ENCODE results near the gene SBDS. TPM values are rescaled to one million over a fixed set of nuclear protein-coding genes. Genes with fewer than 3 reads are reported as not detected.

Gene SBDS
- total RNA-seq, 1 donor from 2014 or later = 104 TPM

DNA sequence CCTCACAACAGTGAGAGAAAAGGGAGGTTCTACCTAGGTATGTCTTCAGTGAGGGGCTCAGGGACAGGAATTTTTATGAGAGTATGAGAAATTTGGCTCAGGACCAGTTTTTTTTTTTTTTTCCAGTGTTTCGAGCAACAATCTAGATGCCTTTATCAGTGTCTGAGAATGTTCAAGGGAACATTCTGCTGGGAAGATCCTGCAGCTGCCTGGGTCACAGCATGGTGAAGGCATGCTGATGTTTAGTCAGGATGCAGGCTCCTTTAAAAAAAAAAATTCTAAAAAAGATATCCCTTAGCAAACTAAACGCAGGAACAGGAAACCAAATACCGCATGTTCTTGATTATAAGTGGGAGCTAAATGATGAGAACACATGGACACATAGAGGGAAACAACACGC, 31.0 kb downstream of the SBDS start:
- DNase-seq (ENCODE audit: extremely low spot score, unreplicated experiment) = no peak
- no peaks in the 10 kb centered on the region for H3K9me3 Mint-ChIP-seq (ENCODE audit: unreplicated experiment)
- H3K36me3 Mint-ChIP-seq (ENCODE audit: unreplicated experiment) = peaks cover 8% of the 10 kb centered on the region
- no peak overlapping the region for H3K4me3 Mint-ChIP-seq (ENCODE audit: unreplicated experiment)
- H3K27ac Mint-ChIP-seq (ENCODE audit: unreplicated experiment) = peak overlapping the region; percentile 13
- H3K27me3 Mint-ChIP-seq (ENCODE audit: unreplicated experiment) = no peaks in the 10 kb centered on the region
- H3K4me1 Mint-ChIP-seq (ENCODE audit: unreplicated experiment) = peaks cover 2% of the 10 kb centered on the region
- TF ChIP-seq, protein P1, sequence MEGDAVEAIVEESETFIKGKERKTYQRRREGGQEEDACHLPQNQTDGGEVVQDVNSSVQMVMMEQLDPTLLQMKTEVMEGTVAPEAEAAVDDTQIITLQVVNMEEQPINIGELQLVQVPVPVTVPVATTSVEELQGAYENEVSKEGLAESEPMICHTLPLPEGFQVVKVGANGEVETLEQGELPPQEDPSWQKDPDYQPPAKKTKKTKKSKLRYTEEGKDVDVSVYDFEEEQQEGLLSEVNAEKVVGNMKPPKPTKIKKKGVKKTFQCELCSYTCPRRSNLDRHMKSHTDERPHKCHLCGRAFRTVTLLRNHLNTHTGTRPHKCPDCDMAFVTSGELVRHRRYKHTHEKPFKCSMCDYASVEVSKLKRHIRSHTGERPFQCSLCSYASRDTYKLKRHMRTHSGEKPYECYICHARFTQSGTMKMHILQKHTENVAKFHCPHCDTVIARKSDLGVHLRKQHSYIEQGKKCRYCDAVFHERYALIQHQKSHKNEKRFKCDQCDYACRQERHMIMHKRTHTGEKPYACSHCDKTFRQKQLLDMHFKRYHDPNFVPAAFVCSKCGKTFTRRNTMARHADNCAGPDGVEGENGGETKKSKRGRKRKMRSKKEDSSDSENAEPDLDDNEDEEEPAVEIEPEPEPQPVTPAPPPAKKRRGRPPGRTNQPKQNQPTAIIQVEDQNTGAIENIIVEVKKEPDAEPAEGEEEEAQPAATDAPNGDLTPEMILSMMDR (IDR thresholded peaks at IDR 0.05) = no peak

DNA sequence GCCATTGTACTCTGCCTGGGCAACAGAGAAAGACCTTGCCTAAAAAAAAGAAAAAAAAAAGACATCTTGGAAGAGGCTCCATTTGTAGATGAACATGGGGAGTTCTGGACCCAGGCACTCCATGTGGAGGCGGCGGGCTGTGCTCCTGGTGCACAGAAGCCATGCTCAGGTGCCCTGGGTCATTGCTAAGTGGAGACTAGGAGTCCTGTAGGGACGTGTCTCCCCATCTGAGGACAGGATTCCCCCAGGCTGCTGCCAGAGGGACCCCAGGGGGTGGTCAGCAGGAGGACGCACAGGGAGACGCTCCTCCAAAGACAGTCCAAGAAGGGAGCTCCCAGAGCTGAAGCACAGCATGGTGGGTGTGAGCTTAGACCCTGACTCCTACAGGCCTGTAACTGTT, 34.3 kb downstream of the SBDS start:
- Mint-ChIP-seq H3K27me3 (ENCODE audit: unreplicated experiment) (no peaks in the 10 kb centered on the region), H3K9me3 (ENCODE audit: unreplicated experiment) (no peaks in the 10 kb centered on the region), H3K27ac (ENCODE audit: unreplicated experiment) (no peak overlapping the region), H3K4me1 (ENCODE audit: unreplicated experiment) (peaks cover 11% of the 10 kb centered on the region), H3K36me3 (ENCODE audit: unreplicated experiment) (peaks cover 29% of the 10 kb centered on the region), H3K4me3 (ENCODE audit: unreplicated experiment) (no peak overlapping the region)
- TF ChIP-seq, protein P1 (IDR thresholded peaks at IDR 0.05) = no peak
- DNase-seq (ENCODE audit: extremely low spot score, unreplicated experiment) = no peak

DNA sequence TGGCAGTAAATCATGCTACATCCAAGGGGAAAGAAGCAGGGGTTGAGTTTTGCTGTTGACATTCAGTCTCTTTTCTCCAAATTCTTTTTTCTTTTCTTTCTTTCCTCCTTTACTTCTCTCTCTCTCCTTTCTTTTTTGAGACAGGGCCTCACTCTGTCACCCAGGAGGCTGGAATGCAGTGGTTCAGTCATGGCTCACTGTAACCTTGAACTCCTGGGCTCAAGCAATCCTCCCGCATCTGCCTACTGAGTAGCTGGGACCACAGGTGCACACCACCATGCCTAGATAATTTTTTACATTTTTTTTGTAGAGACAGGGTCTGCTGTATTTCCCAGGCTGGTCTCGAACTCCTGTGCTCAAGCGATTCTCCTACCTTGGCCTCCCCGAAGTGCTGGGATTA, 35.2 kb downstream of the SBDS start:
- no peak for DNase-seq (ENCODE audit: extremely low spot score, unreplicated experiment)
- TF ChIP-seq, protein P1 (IDR thresholded peaks at IDR 0.05) = no peak
- H3K9me3 Mint-ChIP-seq (ENCODE audit: unreplicated experiment) = no peaks in the 10 kb centered on the region
- H3K36me3 Mint-ChIP-seq (ENCODE audit: unreplicated experiment) = peaks cover 38% of the 10 kb centered on the region
- H3K27me3 Mint-ChIP-seq (ENCODE audit: unreplicated experiment) = no peaks in the 10 kb centered on the region
- peaks cover 11% of the 10 kb centered on the region for H3K4me1 Mint-ChIP-seq (ENCODE audit: unreplicated experiment)
- no peak overlapping the region for H3K4me3 Mint-ChIP-seq (ENCODE audit: unreplicated experiment)
- no peak overlapping the region for H3K27ac Mint-ChIP-seq (ENCODE audit: unreplicated experiment)

DNA sequence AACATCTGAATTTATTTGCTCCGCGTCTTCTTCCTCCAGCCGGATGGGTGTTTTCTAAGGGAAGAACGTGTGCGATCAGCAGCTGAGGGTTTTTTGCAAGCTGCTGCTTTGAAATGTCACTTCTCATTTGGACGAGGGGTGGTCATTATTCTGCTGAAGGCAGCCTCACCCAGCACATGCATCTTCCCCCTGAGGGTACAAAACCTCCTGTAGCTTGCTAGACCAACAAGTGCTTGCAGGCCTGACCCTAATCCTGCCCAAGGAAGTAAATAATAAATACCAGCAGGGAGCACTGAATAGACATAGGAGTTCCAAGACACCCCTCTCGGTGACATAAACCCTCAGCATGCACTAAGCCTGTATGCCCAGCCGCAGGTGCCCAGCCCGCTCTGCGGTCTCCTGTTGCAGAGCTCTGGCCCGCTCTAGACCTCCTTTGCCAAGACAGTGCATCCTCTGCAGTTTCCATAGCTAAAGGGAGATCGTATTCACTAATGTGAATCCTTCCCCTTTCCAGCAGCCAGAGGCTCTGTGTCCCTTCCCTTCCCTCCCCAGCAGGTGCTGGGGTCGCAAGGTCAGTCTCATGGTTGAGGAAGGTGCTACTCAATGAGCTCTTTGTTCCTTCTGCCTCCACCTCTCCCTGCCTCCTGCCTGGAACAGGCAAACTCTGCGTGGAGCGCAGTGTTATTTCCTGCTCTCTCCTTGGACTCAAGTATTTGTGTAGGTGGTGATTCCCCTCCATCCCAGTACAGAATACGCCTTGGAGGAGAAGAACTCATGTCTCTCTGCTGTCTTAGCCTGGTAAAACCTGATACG, 36.6 kb downstream of the SBDS start:
- no peak overlapping the region for H3K27ac Mint-ChIP-seq (ENCODE audit: unreplicated experiment)
- no peak for DNase-seq (ENCODE audit: extremely low spot score, unreplicated experiment)
- TF ChIP-seq, protein P1 (IDR thresholded peaks at IDR 0.05) = no peak
- H3K27me3 Mint-ChIP-seq (ENCODE audit: unreplicated experiment) = no peaks in the 10 kb centered on the region
- no peak overlapping the region for H3K4me3 Mint-ChIP-seq (ENCODE audit: unreplicated experiment)
- H3K36me3 Mint-ChIP-seq (ENCODE audit: unreplicated experiment) = peaks cover 43% of the 10 kb centered on the region
- H3K9me3 Mint-ChIP-seq (ENCODE audit: unreplicated experiment) = no peaks in the 10 kb centered on the region
- peaks cover 9% of the 10 kb centered on the region for H3K4me1 Mint-ChIP-seq (ENCODE audit: unreplicated experiment)

DNA sequence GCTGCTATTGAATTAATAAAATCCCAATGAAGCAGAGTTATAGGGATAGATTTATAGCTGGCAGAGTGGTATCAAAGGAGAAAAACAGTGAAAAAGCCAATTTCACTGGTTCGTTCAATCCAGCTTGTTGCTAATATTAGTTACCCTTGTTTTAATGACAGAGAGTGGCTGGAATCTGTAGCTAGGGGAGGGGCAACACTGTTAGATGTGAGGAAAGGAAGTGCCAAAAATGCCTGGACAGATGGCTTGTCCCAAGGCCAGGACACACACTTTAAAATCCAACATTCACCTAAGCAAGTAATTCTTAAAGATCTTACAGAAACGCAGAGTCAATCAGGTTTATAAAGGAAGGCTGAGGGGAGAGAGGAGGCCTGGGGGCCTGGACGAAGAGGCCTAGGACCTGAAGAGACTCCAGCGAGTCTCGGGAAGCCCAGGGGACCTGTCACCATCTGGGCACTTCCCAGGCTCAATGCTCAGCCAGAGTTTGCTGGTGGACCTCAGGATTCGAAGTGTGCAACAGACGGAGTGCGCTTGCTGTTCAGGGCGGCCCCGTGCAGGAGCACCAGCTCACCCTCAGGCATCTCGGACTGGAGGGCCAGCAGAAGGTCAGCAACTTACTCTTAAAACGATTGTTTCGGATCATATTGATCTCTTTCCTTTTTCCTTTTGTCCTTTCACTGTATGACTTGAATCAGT, 37.6 kb downstream of the SBDS start:
- peaks cover 49% of the 10 kb centered on the region for H3K36me3 Mint-ChIP-seq (ENCODE audit: unreplicated experiment)

More for the DNA sequence above, 37.6 kb downstream of the SBDS start:
- Mint-ChIP-seq H3K4me3 (ENCODE audit: unreplicated experiment) (no peak overlapping the region), H3K9me3 (ENCODE audit: unreplicated experiment) (no peaks in the 10 kb centered on the region), H3K4me1 (ENCODE audit: unreplicated experiment) (peaks cover 13% of the 10 kb centered on the region), H3K27ac (ENCODE audit: unreplicated experiment) (no peak overlapping the region), H3K27me3 (ENCODE audit: unreplicated experiment) (no peaks in the 10 kb centered on the region)
- no peak for DNase-seq (ENCODE audit: extremely low spot score, unreplicated experiment)
- TF ChIP-seq, protein P1 (IDR thresholded peaks at IDR 0.05) = no peak
